Amniotic epithelial cell (primary cell): ENCODE data around the gene ZNF462.
"Not testable (repeated sequence)": the region's sequence is repeated elsewhere in the genome, so short reads cannot be mapped to it uniquely, and the experiment has no call there.

Source experiments
- DNase-seq: peaks from one replicate; pipeline ENCODE4 v3.0.0-alpha.2; 2010; ENCODE audit warnings: low read depth

ZNF462 gene

DNA sequence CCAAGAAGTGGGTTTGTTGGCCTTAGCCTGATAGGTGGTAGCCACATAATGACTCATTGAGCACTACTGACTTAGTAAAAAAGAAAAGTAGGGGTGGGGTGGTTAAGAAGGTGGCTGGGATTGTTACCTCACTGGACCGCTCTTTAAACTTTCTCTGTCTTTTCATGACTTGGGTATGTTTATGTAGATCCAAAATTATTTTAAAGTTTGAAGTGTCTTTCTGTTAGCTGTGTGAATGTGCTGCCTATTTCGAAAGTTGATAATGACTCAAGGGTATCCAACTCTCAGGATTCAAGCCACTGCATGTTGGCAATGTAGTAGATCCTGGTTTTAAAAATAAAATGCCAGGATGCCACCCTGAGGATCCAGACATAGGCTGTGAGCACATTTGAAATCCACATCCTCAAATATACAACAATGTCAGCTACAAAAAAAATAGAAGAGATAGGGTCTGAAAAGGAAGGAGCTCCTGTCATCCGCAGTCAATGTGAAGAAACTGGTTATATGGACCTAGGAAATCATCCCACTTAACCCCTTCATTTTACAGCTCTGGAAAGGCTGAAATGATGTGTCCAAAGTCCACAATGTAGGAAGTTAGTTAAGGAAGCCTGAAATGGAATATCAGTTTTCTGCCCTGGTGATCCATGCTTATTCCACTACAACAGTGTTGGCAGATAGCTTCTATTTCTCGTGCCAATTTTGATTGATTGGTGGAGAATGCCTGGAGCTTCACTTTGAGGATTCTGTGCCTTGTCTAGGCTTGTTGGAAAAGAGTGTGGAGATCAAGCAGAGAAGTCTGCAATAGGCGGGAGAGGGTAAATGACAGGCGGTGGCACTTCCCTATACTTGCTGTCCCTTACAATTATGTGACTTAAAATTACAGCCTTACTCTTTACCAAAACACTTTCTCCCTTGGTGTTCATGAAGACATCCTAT is 23.4 kb downstream of the ZNF462 start:
- no peak for DNase-seq

DNA sequence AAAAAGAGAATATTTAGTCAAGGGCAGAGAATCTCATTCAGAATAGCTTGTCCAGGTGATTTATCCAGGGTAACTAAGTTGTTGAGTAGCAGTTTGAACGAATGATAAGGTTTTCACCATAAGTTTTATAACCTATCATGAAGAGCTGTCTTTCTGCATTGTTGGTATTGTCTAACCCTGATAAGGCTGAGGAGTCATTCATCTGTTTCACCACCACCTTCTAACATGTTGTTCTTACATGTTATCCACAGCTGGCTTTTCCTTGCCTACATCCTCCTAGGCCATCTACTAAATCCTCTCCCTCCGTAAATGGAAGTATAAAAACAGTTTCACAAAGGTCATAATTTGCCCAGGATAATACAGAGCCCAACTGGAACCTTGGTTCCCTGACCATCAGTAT is 24.1 kb downstream of the ZNF462 start:
- peak; percentile 77 for DNase-seq

DNA sequence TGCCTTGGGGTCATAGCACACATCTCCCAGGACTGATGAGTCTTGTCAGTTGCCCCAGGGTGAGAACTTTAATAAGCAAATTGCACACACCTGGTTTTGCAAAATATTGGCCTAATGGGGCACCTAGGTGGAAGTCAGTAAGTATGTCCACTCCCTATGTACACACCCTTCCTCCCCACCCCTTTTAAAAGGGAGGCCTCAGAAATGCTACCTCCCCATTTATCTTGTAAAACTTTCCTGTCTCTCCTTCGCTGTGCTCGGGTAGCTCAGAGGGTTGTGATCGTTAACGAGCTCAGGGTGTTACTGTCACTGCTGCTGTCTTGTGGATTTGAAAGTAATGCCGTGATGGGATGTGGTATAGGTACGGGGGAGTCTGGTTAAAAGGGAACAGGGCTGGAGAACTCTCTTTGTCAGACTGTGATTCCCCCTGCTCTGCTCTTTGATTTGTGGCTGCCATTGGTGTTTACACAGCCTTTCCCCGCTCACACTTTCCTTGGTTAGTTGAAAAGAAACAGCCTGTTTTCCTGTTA is 26.2 kb downstream of the ZNF462 start:
- DNase-seq: no peak

DNA sequence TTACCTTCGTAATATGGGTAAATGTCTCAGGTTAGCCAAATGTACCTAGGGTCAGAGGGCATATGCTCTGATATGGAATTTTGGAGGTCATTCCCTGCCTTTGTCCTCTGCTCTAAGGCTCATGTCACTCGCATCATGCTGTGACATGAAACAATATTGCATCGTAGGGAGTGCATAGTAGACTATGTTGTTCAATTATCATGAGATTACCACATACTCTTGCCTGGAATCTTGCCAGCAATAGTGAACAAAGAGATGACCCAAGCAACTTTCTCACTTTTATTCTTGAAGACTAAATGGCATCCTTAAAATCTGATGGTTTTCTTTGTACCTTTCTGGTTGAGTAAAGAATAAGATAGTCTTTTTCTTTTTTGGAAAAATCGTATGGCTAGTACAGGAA is 27.6 kb downstream of the ZNF462 start:
- DNase-seq: no peak

DNA sequence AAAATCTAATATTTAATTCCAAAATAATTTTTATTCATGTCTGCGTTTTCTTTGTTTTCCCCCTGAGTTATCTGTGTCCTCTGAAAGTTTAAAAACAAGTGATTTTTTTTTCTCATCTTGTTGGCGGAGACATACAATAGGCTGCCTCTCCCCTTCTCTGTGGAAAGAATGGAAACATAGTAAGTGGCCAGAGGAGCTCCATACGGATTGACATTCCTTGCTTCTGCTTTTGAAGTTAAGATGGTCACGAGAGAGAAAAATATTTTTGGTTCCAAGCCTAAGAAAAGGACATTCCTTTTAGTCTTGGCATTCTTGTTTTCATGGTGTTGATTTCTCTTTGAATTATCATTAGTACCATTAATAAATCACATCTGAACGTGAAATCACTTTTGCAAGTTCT is 28.3 kb downstream of the ZNF462 start:
- DNase-seq: no peak

DNA sequence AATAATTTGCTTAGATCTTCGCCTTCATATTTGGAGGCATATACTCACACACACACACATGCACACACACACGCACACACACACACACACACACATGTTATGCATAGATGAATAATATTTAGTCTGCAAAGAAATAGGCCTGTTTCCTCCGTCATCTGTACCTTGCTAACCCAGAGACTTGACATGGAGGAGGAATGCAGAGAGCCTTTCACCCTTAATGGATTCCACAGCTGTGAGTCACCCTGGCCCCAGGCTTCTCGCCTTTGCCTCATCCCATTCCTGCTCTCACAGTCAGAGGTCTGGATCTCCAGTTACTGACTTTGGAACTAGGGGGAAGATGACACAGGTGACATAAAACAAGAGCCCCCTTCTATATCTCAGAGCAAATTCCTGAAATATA is 29.7 kb downstream of the ZNF462 start:
- peak; percentile 96 for DNase-seq

DNA sequence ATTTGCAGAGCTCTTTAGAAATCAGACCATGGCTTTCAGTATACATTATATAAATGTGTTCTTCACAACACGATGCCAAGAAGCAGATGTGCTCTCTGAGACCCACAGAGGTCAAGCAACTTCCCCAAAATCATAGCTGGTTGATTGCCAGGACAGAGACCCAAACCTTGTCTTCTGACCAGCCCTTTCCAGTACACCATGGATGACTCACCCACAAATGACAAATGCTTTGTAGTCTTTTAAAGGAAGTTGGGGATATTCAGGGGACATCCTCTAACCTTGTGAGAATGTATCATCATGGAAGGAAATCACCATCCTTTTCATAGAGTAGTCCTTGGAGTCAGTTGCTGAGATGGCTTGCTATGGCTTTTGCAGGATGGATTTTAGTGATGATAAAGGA is 30.1 kb downstream of the ZNF462 start:
- peak; percentile 47 for DNase-seq

DNA sequence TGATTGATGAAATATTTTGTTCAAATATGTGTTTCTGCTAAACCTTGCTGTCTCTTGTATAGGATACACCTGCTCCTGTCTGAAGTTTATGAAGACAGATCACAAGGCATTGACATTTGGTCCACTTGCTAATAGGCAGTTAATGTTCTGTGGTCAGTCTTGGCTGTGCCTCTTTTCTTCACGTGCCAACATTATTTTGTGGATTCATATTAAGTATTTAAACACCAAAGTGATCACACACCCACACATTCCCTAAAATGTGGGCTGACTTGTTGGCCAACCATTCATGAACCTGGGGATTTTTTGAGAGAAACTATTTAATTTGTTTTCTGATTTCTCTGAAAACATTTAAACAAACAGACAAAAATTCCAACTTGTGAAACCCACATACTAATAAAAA is 33.7 kb downstream of the ZNF462 start:
- DNase-seq: no peak

DNA sequence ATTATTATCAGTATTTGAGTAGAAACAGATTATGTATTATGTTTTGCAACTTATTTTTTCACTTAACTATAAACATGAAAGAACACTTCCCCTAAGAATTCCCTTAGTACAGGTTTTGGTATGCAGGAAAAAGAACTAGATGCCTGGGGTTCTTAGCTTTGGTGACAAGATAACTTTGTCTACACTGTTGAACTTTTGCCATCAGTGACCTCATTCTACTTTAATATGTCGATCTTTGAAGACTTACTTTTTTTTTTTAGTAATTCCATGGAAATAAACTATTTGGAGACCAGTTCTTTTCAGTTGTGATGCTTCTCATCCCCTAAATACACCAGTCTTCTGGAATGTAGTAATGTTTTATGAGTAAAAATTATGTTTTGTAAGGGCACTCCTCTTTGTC is 34.3 kb downstream of the ZNF462 start:
- peak; percentile 59 for DNase-seq

DNA sequence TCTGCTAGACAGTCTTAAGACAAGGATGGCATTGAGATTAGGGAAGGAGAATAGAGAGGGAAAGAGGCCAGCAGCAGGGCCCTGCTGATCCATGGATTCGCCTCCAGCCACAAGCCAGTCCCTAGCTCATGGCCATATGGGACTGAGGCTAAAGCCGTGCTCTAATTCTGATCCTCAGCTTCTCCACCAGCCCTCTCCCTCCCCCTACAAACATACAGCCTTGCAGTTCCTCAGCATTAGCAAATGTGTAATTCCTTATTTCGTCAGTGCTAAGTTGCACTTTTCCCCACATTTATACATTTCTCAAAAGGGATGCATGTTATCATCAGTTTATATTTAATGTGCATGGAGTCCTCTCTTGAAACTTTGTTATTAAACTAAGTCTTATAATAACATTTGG is 34.8 kb downstream of the ZNF462 start:
- no peak for DNase-seq

DNA sequence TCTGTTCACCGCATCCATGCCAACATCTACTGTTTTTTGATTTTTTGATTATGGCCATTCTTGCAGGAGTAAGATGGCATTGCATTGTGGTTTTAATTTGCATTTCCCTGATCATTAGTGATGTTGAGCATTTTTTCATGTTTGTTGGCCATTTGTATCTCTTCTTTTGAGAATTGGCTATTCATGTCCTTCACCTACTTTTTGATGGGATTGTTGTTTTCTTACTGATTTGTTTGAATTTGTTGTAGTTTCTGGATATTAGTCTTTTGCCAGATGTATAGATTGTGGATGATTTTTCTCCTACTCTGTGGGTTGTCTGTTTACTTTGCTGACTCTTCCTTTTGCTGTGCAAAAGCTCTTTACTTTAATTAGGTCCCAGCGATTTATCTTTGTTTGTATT is 37.6 kb downstream of the ZNF462 start:
- DNase-seq: not testable (repeated sequence)

DNA sequence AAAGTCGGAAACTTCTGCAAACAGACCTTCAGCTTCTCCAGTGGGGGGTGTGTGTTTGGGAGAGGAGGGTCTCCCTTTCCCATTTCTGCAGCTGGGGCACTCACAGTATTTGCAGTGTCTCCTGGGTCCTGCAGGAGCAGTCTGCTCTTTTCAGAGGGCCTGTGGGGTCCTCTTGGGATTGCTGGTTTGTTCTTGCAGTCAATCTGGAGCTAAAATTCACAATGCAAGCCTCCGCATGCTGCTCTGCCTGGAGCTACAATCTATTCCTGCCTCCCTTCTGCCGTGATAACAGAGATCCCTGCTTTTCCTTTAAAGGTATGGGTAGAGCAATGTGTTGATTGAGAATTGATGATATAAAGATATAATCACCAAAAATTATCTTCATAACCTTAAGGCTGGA is 43.2 kb downstream of the ZNF462 start:
- DNase-seq: no peak

DNA sequence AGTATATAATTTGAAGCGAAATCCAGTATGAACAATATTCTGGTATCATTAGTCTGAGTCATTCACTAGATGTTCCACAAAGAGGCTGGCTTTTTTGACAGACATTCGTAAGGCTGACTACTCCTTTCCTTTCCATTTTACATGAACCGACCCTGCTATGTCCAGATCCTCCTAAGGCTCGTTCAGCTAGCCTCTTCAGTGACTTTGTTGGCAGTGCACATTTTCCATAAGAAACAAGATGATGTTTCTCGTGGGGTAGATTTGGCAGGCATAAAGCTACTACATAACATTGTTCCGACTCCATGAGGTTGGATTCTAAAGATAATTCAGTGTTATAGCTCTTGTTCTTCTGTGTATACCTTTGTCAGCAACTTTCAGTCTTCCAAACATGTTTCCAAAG is 49.0 kb downstream of the ZNF462 start:
- DNase-seq: no peak

DNA sequence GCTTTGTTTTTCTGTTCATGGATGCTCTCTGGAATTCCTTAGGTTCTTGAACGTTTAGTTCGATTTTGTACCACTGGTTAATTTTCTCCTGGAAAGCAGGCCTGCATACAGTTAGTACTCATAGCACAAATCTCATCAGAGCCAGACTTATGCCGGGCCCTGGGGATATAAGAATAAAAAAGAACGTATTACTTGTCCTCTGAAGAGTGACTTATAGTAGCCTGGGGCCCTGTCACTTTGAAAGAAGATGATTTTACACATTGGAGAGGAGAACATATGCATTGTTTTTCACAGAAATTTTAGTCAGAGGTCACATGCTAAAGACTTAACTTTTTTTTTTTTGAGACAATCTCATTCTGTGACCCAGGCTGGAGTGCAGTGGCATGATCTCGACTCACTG is 50.3 kb downstream of the ZNF462 start:
- no peak for DNase-seq

DNA sequence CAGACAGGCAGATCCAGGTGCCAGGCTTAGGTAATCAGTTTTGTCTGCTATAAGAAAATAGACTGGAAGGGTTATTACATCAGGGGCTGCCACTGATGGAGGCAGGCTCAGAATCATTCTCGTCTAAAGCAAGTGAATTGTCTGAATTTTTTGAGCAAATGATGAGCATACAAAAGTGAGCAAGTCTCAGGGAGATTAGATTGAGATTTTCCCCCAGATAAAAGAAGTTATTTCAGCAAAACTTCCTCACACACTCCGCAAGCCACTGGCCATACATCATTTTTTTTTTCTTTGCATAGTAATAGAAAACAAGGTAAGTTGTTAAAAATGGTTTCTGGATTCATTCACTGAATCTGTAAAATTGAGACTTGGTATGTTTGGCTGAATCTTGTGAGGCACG is 52.9 kb downstream of the ZNF462 start:
- peak; percentile 29 for DNase-seq

DNA sequence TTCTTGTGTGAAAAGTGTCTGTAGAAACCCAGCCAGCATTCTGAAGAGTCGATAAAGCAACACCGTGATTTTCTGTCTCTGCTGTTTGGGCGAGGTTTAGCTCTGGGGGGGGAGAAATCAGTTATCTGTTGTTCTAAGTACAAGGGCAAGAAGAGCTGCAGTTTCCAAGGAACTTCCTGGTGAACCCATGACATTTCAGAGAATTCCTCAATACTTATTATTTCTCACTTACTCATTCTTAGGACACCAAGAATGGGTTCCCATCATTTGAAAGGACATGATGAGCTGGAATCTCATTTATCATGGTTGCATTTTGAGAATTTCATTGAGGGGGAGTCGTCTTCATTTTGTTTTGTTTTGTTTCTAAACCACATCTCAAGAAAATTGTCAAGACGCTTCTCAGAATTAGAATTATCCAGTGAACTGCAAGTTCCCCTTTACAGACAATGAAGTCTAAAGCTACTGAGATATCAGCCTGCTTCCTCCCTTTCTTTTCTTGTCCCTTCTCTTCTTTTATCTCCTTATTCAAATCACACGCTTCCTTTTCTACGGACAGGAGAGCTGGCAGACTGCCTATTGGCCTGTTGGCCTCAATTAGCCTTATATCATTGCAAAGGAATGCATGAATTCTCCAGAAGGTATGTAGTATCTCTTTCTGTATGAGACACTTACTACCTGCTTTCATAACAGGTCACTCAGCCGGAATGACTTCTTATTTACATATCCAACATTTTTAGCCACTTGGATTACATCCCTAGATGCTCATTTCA is 53.7 kb downstream of the ZNF462 start:
- DNase-seq: peak; percentile 95

DNA sequence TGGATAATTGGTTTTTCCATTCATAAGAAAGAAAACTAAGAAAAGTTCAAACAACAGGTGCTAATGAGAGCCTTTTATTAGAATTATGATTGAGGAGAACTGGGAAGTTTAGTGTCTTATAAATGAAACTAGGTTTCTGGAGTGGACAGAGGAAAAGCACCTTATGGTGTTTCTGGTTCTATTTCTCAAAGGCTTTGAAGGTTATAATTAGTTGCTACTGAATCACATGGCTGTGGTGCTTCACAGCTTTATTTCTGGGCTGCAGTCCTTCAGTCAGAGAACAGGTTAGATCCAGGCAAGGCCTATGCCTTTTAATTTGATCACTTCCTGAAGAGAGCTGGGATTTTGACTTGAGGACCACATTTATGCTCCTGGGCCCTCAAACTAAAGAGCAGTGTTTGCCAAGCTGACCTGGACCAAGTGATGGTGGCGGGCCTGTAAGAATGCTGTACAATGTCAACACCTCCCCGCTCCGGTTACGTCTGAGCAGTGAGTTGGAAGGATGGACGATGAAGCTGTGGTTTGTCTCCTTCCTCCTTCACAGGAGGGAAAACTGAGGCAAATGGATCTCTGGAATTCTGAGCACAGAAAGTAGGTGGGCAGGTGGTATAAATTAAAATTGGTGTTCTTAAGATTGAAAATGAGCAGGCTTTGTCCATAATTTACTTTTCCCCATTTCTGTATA is 56.0 kb downstream of the ZNF462 start:
- no peak for DNase-seq

DNA sequence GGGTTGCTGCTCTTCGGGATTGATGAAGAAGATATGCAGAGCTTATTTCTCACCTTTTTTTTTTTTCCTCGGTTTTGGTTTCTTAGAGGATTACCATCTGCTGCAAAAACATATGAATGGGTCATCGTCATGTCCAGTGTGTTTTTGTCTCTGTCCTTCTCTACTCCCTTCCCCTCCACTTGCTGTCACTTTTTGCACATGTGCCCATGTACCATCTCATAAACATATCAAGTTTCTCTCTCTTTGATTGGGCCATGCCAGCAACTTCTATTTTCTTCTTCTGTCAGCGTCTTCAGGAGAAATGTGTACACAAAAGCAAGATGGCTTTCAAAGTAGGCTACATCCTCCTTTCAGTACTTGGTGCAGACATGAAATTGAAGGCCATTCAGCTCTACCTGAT is 57.1 kb downstream of the ZNF462 start:
- no peak for DNase-seq

DNA sequence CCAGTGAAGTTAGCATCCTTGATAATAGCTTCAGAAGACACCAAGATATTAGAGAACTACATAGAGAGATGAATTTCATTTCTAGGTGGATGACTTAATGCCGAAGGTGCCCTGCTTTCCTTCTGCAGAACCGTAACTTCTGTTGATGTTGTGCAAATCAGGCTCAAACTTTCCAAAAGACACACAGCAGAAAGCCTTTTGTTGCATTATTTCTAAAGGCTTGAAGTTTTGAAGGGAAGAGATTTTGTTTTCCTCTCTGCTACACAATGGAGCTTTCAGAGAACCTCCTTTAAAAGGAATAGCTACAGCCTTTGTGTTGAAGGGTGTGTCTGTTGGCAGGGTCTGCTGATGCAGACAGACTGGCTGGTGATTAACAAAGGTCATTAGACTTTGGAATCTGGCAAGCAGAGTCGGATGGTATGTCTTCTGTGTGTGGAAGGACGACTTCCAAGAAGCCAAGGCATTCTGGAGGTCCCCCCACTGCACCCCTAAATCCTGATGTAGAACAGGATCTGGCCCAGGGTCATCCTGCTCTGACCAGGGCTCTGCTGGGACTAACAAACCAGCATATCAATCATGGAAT is 57.8 kb downstream of the ZNF462 start:
- peak; percentile 46 for DNase-seq

DNA sequence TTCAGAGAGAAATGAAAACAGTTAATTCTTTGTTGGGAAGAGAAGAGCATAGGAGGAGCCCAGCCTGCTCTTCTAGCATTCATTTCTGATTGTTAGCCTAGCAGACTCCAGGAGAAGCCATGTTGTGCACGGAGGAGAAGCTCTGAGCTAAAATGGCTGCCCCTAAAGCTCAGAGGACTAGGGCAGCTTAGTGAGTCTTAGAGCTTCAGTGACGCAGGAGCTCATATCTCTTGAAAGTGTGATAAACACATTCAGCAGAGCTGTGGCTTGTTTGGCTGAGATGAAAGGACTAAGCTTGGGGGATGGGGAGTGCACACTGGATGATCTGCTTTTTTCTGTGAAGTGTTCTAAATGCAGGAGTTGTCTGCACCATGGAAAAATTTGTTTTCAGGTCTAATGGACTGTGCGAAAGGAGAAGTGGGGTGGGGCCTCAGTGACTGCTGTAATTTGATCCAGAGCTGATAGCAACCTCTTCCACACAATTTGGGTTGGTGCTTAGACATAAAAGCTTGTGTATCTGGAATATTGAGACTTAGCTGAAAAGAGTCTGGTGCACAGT is 58.5 kb downstream of the ZNF462 start:
- DNase-seq: peak; percentile 95

DNA sequence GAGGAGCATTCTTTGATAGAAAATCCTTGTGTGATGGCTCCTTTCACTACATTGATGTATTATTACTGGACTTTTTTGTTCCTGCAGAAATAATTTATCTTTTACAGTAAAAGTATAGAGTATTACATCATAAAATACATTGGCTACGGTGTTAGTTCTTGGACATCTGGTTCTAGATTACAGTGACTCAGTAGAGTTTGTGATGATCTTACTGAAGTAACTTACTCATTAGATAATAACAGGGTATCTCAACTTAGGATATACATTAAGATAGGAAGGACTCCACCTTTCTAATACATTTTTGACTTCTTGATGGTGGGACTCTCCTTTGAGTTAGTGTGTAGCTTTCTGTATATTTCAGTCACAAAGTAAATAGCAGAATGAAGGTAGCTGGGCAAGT is 59.1 kb downstream of the ZNF462 start:
- DNase-seq: peak; percentile 42

DNA sequence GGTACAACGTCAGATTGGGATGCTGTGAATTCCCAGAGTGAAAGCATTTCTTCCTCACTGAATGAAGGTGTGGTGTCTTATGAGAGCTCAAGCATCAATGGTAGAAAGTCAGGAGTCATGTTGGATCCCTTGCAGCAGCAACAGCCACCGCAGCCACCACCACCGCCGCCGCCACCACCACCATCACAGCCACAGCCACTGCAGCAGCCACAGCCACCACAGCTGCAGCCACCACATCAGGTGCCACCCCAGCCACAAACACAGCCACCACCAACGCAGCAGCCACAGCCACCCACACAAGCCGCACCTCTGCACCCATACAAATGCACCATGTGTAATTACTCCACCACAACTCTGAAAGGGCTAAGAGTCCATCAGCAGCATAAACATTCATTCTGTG is 62.4 kb downstream of the ZNF462 start:
- no peak for DNase-seq
